RPMI8226 (cell line): ENCODE results near the gene MKRN1.
"Not testable (repeated sequence)": the region's sequence is repeated elsewhere in the genome, so short reads cannot be mapped to it uniquely, and the experiment has no call there.

Experiments
- DNase-seq: peaks from one replicate; pipeline ENCODE4 v3.0.0-alpha.2; 2015

The MKRN1 gene, protein sequence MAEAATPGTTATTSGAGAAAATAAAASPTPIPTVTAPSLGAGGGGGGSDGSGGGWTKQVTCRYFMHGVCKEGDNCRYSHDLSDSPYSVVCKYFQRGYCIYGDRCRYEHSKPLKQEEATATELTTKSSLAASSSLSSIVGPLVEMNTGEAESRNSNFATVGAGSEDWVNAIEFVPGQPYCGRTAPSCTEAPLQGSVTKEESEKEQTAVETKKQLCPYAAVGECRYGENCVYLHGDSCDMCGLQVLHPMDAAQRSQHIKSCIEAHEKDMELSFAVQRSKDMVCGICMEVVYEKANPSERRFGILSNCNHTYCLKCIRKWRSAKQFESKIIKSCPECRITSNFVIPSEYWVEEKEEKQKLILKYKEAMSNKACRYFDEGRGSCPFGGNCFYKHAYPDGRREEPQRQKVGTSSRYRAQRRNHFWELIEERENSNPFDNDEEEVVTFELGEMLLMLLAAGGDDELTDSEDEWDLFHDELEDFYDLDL

GRCh38 chr7:140479062-140479738 lies at the start of gene MKRN1:
MKRN1 (minus strand) TSS chr7:140479505; CDS start chr7:140479344, 161 bp downstream.
- DNase-seq = peak; percentile 100

DNA sequence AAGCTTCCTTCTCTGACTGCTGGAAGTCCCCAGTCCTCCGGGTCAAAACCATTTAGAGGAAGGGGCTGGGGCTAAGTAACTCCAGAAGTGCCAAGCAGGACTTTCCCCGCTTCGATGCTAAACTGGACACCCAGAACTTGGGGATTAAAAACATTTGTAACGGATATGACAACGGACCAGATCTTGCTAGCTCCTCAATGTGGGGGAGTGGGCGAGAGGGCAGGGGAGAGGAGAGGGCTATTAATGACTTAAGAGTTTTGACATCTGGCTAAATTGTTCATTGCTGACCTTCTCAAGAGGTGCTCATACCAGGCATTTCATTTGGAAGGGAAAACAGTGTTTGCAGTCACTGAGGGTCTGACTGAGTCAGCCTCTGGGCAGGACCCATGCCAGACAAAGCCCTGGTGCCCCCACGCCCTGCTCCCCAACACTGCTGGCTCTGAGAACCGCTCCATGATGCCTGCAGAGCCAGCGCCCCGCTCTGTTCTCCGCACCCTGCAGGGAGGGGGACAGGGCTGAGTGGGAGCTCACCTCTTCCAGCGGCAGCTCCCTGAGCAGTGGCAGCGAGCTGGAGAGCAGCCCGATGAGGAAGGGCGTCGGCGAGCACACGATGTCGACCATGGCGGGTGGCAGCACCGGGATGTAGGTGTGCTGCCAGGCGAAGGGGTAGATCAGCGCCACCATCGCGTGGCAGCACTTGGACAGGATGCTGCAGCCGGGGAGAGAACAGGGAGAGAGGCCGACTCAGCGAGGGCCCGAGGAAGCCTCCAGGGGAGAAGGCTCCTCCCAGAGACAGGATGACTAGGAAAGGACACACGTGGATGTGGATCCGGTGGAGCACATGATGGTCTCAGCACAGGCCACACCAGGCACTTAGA lies 47.7 kb upstream of the MKRN1 start:
- no peak for DNase-seq

- DNase-seq = no peak
These were observed 46.9 kb upstream of the MKRN1 start for GRCh38 chr7:140526214-140526613.

GRCh38 chr7:140525743-140526142 lies 46.4 kb upstream of the MKRN1 start:
- DNase-seq = peak; percentile 78

- DNase-seq = no peak
These were observed 42.1 kb upstream of the MKRN1 start for GRCh38 chr7:140521421-140521820.

GRCh38 chr7:140519007-140519399 lies 39.7 kb upstream of the MKRN1 start:
- DNase-seq = no peak

GRCh38 chr7:140518370-140519006 lies 39.2 kb upstream of the MKRN1 start:
- no peak for DNase-seq

- DNase-seq = peak; percentile 85
These were observed 38.5 kb upstream of the MKRN1 start for GRCh38 chr7:140517546-140518369.

DNA sequence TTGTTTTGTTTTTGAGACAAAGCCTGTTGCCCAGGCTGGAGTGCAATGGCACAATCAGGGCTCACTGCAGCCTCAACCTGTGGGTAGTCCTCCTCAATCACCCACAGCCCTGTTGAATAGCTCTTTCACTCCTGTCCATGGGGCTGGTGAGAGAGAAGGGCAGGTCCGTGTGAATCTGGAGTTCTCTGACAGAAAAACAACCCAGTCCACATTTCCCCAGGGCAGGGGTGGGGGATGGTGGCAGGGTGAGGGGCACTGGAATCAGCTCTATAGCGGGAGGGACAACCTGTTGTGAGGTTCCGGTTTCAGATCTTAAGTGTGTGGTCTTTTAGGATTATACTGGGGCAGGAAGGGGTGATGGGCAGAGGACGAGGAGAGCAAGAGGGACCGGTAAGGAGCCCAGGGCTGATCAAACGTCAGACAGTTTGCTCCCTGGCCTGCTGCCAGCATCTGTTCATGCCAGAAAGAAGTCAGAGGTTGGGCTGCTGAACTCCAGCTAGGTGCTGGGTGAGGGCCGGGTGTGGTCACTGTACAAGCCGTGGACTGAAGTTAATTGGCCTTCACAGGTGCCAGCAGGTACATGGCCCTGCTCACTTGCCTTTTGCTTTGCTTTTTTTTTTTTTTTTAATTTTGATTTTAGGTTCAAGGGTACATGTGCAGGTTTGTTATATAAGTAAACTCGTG lies 33.2 kb upstream of the MKRN1 start:
- DNase-seq = peak; percentile 95

DNA sequence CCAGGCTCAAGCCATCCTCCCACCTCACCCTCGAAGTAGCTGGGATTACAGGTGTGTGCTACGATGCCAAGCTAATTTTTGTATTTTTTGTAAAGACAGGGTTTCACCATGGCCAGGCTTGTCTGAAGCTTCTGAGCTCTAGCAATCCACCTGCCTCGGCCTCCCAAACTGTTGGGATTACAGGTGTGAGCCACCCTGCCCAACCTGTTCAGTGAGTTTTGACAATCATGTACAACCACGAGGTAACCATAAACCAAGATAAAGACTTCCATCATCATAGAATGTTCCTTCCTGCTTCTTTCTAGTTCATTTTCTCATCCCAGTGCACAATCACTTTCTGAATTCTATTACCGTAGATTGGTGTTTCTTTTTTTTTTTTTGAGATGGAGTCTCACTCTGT lies 30.5 kb upstream of the MKRN1 start:
- DNase-seq = no peak

DNA sequence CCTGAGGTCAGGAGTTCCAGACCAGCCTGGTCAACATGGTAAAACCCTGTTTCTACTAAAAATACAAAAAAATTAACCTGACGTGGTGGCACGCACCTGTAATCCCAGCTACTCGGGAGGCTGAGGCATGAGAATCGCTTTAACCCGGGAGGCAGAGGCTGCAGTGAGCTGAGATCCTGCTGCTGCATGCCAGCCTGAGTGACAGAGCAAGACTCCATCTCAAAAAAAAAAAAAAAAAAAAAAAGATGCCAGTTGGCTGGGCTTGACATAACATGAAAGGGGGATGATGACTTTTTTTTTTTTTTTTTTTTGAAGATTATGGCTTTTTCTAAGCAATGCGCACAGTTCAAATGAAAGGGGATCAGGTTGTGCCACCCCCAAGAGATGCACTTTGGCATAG lies 28.3 kb upstream of the MKRN1 start:
- not testable (repeated sequence) for DNase-seq

GRCh38 chr7:140506788-140507464 lies 27.6 kb upstream of the MKRN1 start:
- peak; percentile 45 for DNase-seq

DNA sequence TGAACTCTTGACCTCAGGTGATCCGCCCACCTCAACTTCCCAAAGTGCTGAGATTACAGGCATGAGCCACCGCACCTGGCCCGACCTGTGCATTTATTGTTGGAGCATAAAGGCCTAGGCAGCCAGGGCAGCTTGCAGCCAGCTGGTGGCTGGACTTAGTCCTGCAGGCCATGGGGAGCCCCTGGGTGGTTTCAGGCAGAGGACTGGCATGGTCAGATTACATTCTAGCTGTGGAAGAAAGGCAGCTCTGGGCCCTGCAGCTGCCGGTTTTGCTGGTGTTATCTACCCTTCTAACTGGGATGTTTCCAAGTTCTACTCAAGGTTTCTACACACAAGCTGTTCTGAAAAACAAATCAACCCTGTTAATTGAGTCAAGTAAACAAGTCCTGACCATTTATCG lies 22.7 kb upstream of the MKRN1 start:
- DNase-seq = peak; percentile 67

DNA sequence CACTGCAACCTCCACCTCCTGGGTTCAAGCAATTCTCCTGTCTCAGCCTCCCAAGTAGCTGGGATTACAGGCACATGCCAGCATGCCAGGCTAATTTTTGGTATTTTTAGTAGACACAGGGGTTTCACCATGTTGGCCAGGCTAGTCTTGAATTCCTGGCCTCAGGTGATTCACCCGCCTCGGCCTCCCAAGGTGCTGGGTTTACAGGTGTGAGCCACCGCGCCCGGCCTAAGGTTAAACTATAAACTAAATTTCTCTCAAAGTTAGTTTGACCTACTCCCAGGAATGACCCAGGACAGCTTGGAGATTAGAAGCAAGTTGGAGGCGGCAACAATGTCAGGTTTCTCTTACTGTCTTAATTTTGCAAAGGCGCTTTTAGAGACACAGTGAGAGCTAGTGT lies 18.5 kb upstream of the MKRN1 start:
- not testable (repeated sequence) for DNase-seq

- no peak for DNase-seq
These were observed 18.0 kb upstream of the MKRN1 start for GRCh38 chr7:140497241-140497769.

GRCh38 chr7:140495514-140496097 lies 16.3 kb upstream of the MKRN1 start:
- DNase-seq = no peak

DNA sequence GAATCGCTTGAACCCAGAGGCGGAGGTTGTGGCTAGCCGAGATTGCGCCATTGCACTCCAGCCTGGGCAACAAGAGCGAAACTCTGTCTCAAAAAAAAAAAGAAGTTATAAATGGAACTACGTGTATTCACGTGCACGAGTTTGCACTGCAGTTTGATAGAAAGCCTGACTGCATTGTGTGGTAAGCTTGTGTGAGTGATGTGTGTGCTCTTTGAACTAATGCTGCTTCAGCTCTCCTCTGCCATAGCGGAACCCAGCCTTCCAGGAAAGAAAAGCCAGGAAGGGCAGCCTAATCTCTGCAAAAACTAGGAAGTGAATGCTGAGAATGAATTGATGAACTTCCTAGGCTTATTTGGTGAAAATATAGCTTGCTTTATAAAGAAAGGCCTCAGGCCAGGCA lies 15.6 kb upstream of the MKRN1 start:
- DNase-seq = no peak

DNA sequence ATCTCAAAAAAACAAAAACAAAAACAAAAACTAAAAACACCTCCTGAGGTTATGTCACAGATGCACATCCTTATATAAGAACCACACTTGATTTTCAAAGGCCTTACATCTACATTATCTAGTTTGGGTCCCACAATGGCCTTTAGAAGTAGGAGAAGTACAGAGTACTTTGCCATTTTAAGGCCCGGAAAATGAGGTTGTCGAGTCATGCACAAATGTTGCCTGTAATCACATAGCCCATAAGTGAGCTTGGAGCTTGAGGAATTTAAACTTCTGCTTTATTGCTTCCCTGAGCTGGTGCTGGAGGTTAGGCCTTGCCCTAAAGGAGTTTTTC lies 9.7 kb upstream of the MKRN1 start:
- no peak for DNase-seq

DNA sequence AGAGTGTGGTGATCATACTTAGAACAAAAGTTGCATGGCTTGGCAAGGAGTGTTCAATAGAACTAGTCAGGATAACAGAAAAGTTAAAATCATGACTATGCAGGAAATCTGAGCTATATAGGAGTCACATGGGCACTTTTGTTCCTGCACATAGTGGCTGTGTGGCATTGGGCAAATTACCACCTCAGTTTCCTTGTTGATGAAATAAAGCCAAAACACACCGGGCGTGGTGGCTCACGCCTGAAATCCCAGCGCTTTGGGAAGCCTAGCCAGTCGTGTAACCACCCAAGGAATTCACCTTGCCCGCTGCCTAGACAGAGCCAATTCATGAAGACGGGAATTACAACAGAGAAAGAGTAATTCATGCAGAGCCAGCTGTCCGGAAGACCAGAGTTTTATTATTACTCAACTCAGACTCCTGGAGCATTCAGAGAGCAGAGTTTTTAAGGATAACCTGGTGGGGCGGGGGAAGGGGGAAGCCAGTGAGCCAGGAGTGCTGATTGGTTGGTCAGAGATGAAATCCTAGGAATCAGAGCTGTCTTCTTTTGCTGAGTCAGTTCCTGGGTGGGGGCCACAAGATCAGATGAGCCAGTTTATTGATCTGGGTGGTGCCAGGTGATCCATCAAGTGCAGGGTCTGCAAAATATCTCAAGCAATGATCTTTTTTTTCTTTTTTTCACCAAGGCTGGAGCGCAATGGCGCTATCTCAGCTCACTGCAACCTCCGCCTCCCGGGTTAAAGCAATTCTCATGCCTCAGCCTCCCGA lies 6.4 kb upstream of the MKRN1 start:
- no peak for DNase-seq
